Endothelial cell (in vitro differentiated cells): Measurements from ENCODE around the gene CDC37. TPM values are rescaled to one million over a fixed set of nuclear protein-coding genes. Genes with fewer than 3 reads are reported as not detected.
"Not testable (repeated sequence)": the region's sequence is repeated elsewhere in the genome, so short reads cannot be mapped to it uniquely, and the experiment has no call there.

Source experiments
- DNase-seq: peaks from one replicate; pipeline ENCODE4 v3.0.0; 2021; ENCODE audit warnings: low spot score
- H3K27ac Mint-ChIP-seq: one replicate; pipeline ENCODE4 v1.8.0; 2021; ENCODE audit warnings: mixed read lengths, inconsistent platforms; ENCODE audit not compliant: unreplicated experiment
- H3K27me3 Mint-ChIP-seq: one replicate; pipeline ENCODE4 v1.8.0; 2021; ENCODE audit warnings: mild to moderate bottlenecking, moderate library complexity, mixed read lengths, inconsistent platforms; ENCODE audit not compliant: unreplicated experiment
- H3K36me3 Mint-ChIP-seq: one replicate; pipeline ENCODE4 v1.8.0; 2021; ENCODE audit warnings: mild to moderate bottlenecking, low read depth, mixed read lengths, inconsistent platforms; ENCODE audit not compliant: unreplicated experiment
- H3K4me1 Mint-ChIP-seq: one replicate; pipeline ENCODE4 v1.8.0; 2021; ENCODE audit warnings: mild to moderate bottlenecking, mixed read lengths, inconsistent platforms; ENCODE audit not compliant: unreplicated experiment
- H3K4me3 Mint-ChIP-seq: one replicate; pipeline ENCODE4 v1.8.0; 2021; ENCODE audit warnings: mild to moderate bottlenecking, mixed read lengths, inconsistent platforms; ENCODE audit not compliant: unreplicated experiment
- H3K9me3 Mint-ChIP-seq: one replicate; pipeline ENCODE4 v1.8.0; 2021; ENCODE audit warnings: mixed read lengths, inconsistent platforms; ENCODE audit not compliant: unreplicated experiment
- CTCF ChIP-seq: fragments of 200-600 bp; sonication (generic); IDR thresholded peaks from one replicate; pipeline ENCODE4 v1.5.0; 2021; ENCODE audit warnings: antibody characterized with exemption; ENCODE audit not compliant: unreplicated experiment
- total RNA-seq: library from RNA; stranded (reverse); fragmentation: NEBNext Ultra II Directional; extraction: Animal tissue kit (Norgen Biotek cat#: 25700); gene quantifications from one replicate; pipeline ENCODE4 v1.2.1, GENCODE V29; 2021; ENCODE audit not compliant: unreplicated experiment

Gene CDC37
- total RNA-seq, 1 donor from 2014 or later = 386 TPM

- Mint-ChIP-seq H3K27ac (peak overlapping the region; percentile 18), H3K4me3 (peak overlapping the region; percentile 96)
Observed at GRCh38 chr19:10379880-10380312, 23.4 kb downstream of the CDC37 start.

DNA sequence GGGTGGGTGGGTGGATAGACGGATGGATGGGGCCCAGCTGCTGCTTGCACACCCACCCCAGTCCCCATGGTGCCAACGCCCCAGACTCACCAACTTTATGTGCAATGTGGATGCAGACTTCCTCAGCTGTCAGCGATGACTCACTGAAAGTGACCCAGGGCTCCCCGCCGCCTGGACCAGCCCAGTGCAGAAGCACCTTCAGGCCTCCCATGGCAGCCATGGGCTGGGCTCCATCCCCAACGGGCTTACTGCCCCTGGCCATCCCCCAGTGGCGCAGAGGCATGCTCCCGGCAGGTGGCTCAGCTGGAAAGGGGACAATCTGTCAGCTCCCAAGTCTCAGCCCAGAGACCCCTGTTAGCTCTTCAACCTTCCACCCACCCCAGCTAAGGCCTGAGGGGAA lies 25.2 kb downstream of the CDC37 start:
- Mint-ChIP-seq H3K9me3 (no peaks in the 10 kb centered on the region), H3K36me3 (peaks cover 21% of the 10 kb centered on the region), H3K27me3 (no peaks in the 10 kb centered on the region), H3K27ac (no peak overlapping the region), H3K4me3 (no peak overlapping the region), H3K4me1 (peaks cover 14% of the 10 kb centered on the region)
- TF ChIP-seq CTCF = no peak
- no peak for DNase-seq

More at GRCh38 chr19:10379880-10380312, 23.4 kb downstream of the CDC37 start:
- TF ChIP-seq CTCF = no peak
- Mint-ChIP-seq H3K36me3 (peaks cover 20% of the 10 kb centered on the region), H3K27me3 (no peaks in the 10 kb centered on the region), H3K9me3 (no peaks in the 10 kb centered on the region), H3K4me1 (peaks cover 14% of the 10 kb centered on the region)
- DNase-seq = no peak

DNA sequence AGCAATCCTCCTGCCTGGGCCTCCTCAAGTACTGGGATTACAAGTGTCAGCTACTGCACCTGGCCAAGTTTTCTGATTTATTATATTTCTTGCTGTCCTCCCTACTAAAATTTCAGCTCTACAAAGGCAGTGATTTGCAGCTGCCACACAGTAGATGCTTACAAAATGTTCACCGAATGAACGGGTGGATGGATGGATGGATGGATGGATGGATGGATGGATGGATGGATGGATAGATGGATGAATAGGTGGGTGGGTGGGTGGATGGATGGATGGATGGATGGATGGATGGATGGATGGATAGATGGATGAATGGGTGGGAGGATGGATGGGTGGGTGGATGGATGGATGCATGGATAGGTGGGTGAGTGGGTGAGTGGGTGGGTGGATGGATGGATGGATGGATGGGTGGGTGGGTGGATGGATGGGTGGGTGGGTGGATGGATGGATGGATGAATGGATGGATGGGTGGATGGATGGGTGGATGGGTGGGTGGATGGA lies 26.2 kb downstream of the CDC37 start:
- H3K27me3 Mint-ChIP-seq, DNase-seq, H3K27ac Mint-ChIP-seq, H3K9me3 Mint-ChIP-seq: not testable (repeated sequence)
- Mint-ChIP-seq H3K4me3 (peak overlapping the region; percentile 67), H3K36me3 (peaks cover 21% of the 10 kb centered on the region), H3K4me1 (peaks cover 14% of the 10 kb centered on the region)

DNA sequence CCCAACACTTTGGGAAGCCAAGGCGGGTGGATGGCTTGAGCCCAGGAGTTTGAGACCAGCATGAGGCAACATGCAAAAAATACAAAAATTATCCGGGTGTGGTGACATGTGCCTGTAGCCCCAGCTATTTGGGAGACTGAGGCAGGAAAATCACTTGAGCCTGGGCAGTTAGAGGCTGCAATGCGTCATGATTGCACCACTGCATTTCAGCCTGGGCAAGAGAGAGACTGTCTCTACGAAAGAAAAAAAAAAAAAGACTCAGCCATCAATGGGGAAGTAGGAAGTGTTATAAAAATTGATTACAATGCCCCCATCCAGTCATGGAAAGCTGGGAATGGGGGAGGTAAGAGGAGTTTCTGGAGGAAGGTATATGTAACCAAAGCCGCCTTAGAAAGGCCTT lies 28.4 kb downstream of the CDC37 start:
- H3K36me3 Mint-ChIP-seq = peaks cover 15% of the 10 kb centered on the region
- no peak overlapping the region for H3K27ac Mint-ChIP-seq
- H3K27me3 Mint-ChIP-seq = no peaks in the 10 kb centered on the region
- peaks cover 5% of the 10 kb centered on the region for H3K4me1 Mint-ChIP-seq
- peak overlapping the region; percentile 51 for H3K4me3 Mint-ChIP-seq
- no peak for TF ChIP-seq CTCF
- no peak for DNase-seq
- no peaks in the 10 kb centered on the region for H3K9me3 Mint-ChIP-seq

DNA sequence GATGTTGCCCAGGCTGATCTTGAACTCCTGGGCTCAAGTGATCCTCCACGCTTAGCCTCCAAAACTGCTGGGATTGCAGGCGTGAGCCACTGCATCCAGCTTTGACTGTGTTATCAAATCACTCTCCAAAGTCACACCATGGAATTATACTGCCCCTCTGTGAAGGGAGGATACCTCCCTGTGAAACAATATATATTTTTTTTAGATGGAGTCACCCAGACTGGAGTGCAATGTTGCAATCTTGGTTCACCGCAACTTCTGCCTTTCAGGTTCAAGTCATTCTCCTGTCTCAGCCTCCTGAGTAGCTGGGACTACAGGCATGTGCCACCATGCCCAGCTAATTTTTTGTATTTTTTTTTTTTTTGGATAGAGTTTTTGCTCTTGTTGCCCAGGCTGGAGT lies 30.7 kb downstream of the CDC37 start:
- no peak overlapping the region for H3K27ac Mint-ChIP-seq
- H3K4me1 Mint-ChIP-seq = no peaks in the 10 kb centered on the region
- H3K27me3 Mint-ChIP-seq = no peaks in the 10 kb centered on the region
- TF ChIP-seq CTCF = no peak
- no peaks in the 10 kb centered on the region for H3K9me3 Mint-ChIP-seq
- no peak overlapping the region for H3K4me3 Mint-ChIP-seq
- DNase-seq = no peak
- peaks cover 27% of the 10 kb centered on the region for H3K36me3 Mint-ChIP-seq
